ENCODE measurements around the gene RNF26. TPM values are rescaled to one million over a fixed set of nuclear protein-coding genes. Genes with fewer than 3 reads are reported as not detected.

RNF26 gene
- total and polyA plus RNA-seq, 2 donors (not counting 3 experiments of a cell fraction or from before 2014, with no cell fraction given) = 40.1 to 43.8 TPM

GRCh38 chr11:119359365-119360214, 25.3 kb downstream of the RNF26 start:
- no peaks in the 10 kb centered on the region for H3K79me2 ChIP-seq (ENCODE audit: control insufficient read depth, insufficient read depth, low read length)
- no peaks in the 10 kb centered on the region for H3K4me1 ChIP-seq (ENCODE audit: control insufficient read depth, extremely low read depth, insufficient read depth, low read length)
- no peak for TF ChIP-seq FOS (IDR thresholded peaks at IDR 0.05; ENCODE audit: borderline replicate concordance, insufficient read depth, low read length)
- TF ChIP-seq POLR2AphosphoS5 (IDR thresholded peaks at IDR 0.05; ENCODE audit: insufficient read depth, low read depth, low read length) = no peak
- TF ChIP-seq GATA2 (IDR thresholded peaks at IDR 0.05; ENCODE audit: insufficient read depth, insufficient read length, low read depth, low read length) = no peak
- no peak for TF ChIP-seq EZH2 (IDR thresholded peaks at IDR 0.05; ENCODE audit: borderline replicate concordance, low read depth, low read length, severe bottlenecking)
- TF ChIP-seq POLR2A (IDR thresholded peaks at IDR 0.05; ENCODE audit: low read depth, low read length) = no peak
- no peak for TF ChIP-seq MAX (IDR thresholded peaks at IDR 0.05; ENCODE audit: insufficient read depth, insufficient read length)
- no peak for TF ChIP-seq CTCF (IDR thresholded peaks at IDR 0.05; ENCODE audit: extremely low read depth in 1 of 2, insufficient read depth in 1 of 2, low read depth in 1 of 2, low read length in 2 of 2)
- no peak for TF ChIP-seq MYC (IDR thresholded peaks at IDR 0.05; ENCODE audit: low read depth, low read length)
- no peak for TF ChIP-seq JUN (IDR thresholded peaks at IDR 0.05; ENCODE audit: borderline replicate concordance, insufficient read depth, insufficient read length, low read depth)
- dilution Hi-C loops (cut with MboI; ENCODE audit: extremely low pct_ligation_motif_present, low sequenced_read_pairs) (no loop called here), intact Hi-C loops (cut with micrococcal nuclease) (loop anchor here (10.0 kb wide), 1 partner anchor 855 kb away; the partner anchor contains the start of gene OAF)
- POLR2A ChIA-PET = no interaction called here
- H3K9ac ChIP-seq (replicated peaks; ENCODE audit: extremely low read depth, insufficient read depth, low read length) = no peak overlapping the region
- H3K9me1 ChIP-seq (replicated peaks; ENCODE audit: control insufficient read depth, extremely low read depth, insufficient read depth, low read length) = no peaks in the 10 kb centered on the region
- FAIRE-seq = no peak
- no peaks in the 10 kb centered on the region for H3K9me3 ChIP-seq (replicated peaks; ENCODE audit: control insufficient read depth, insufficient read depth, low read length)
- no peak overlapping the region for H3K4me2 ChIP-seq (ENCODE audit: insufficient read depth, low read length)
- H2AFZ ChIP-seq (ENCODE audit: low read depth, low read length) = no peak overlapping the region
- H4K20me1 ChIP-seq (replicated peaks; ENCODE audit: control insufficient read depth, extremely low read depth, insufficient read depth, low read length) = no peaks in the 10 kb centered on the region
- H3K36me3 ChIP-seq (ENCODE audit: control insufficient read depth in 2 of 2, extremely low read depth in 1 of 2, insufficient read depth in 2 of 2, low read length in 2 of 2) = no peaks in the 10 kb centered on the region
- H3K4me3 ChIP-seq (replicated peaks in 1 of 3; ENCODE audit: insufficient read depth in 1 of 3, low read depth in 1 of 3, low read length in 3 of 3) = no peak overlapping the region
- H3K27me3 ChIP-seq (ENCODE audit: control insufficient read depth in 2 of 2, insufficient read depth in 2 of 2, low read length in 2 of 2) = peaks cover 6% of the 10 kb centered on the region in 2 experiments
- no peak for DNase-seq (ENCODE audit: low read depth, low spot score)
- no peak overlapping the region for H3K27ac ChIP-seq (ENCODE audit: insufficient read depth, low read depth, low read length)
- CTCF ChIA-PET = interaction anchor here (0.6 to 4.7 kb wide), 4 partner anchors 14 to 114 kb away, joined by 3 to 91 read pairs (median 30); partner anchors contain the start of gene MFRP
- no TSS peak for BruUV-seq (replicated peaks)
